ENCODE measurements around the gene OSBPL2.

GRCh38 chr20:62284448-62284847 lies 46.1 kb downstream of the OSBPL2 start:
- TF ChIP-seq CTCF (IDR thresholded peaks at IDR 0.05 in 8 of 11, conservative IDR thresholded peaks at IDR 0.05 in 3 of 11) (no peak), POLR2A (IDR thresholded peaks at IDR 0.05) (no peak), POLR2AphosphoS5 (IDR thresholded peaks at IDR 0.05) (no peak)

All from spleen (tissue), 7 donors.